Lung (tissue), 12 donors: ENCODE results near the gene SAP30BP. TPM values are rescaled to one million over a fixed set of nuclear protein-coding genes. Genes with fewer than 3 reads are reported as not detected.

Experiments
- ATAC-seq: fragments of 200-7000 bp; cut with Tn5 transposase; one replicate; pipeline ENCODE4 v1.9.1; 2020; ENCODE audit warnings: moderate number of reproducible peaks; ENCODE audit not compliant: insufficient read depth, low FRiP score
- DNase-seq, 3 donors: peaks; one replicate each; pipeline ENCODE4 v3.0.0-alpha.2; 2013 to 2017
- H3K27ac ChIP-seq, 2 donors: one replicate each; pipeline ENCODE4 v1.5.1; 2013; ENCODE audit warnings: mild to moderate bottlenecking in 2 of 2, moderate library complexity in 2 of 2, control low read depth in 1 of 2, inconsistent platforms in 1 of 2, low read depth in 1 of 2, low read length in 1 of 2
- H3K27me3 ChIP-seq, 3 donors: one replicate each; pipeline ENCODE4 v1.5.1; 2013; ENCODE audit warnings: low read length in 2 of 3; ENCODE audit not compliant: control insufficient read depth in 3 of 3, insufficient read depth in 3 of 3
- H3K36me3 ChIP-seq, 4 donors: one replicate each; pipeline ENCODE4 v1.5.1; 2013; ENCODE audit warnings: low read length in 4 of 4, mild to moderate bottlenecking in 1 of 4, moderate library complexity in 1 of 4; ENCODE audit not compliant: control insufficient read depth in 4 of 4, insufficient read depth in 4 of 4
- H3K4me1 ChIP-seq, 5 donors: one replicate each; pipeline ENCODE4 v1.5.1; 2013; ENCODE audit warnings: low read length in 5 of 5, mild to moderate bottlenecking in 2 of 5, moderate library complexity in 1 of 5; ENCODE audit not compliant: control insufficient read depth in 5 of 5, insufficient read depth in 5 of 5
- H3K4me3 ChIP-seq: one replicate; pipeline ENCODE4 v1.5.1; 2013; ENCODE audit warnings: mild to moderate bottlenecking, control low read depth, moderate library complexity
- H3K9ac ChIP-seq, 2 donors: one replicate each; pipeline ENCODE4 v1.5.1; 2013; ENCODE audit warnings: low read length in 2 of 2, control low read depth in 1 of 2; ENCODE audit not compliant: insufficient read depth in 1 of 2
- H3K9me3 ChIP-seq, 4 donors: one replicate each; pipeline ENCODE4 v1.5.1; 2013; ENCODE audit warnings: low read length in 3 of 4, mild to moderate bottlenecking in 1 of 4, moderate library complexity in 1 of 4; ENCODE audit not compliant: control insufficient read depth in 4 of 4, insufficient read depth in 3 of 4
- WGBS, 2 donors: extraction: QIAGEN DNeasy Blood & Tissue Kit; methylation state at CpG; one replicate each; pipeline ENCODE4 v1.1.7; 2013; 5-methylcytosine and 5-hydroxymethylcytosine counted together
- polyA plus RNA-seq, 2 donors: library from polyadenylated mRNA; stranded (reverse); fragments of 200-250 nt; gene quantifications; one replicate each; pipeline ENCODE4 v1.2.1, GENCODE V29; 2013
- total RNA-seq, 2 donors: library from RNA; depleted of rRNA in 1 of 2; stranded (reverse); fragments of >200 nt in 1 of 2; gene quantifications; one replicate each; pipeline ENCODE4 v1.2.1, GENCODE V29; 2014 to 2021
- TF ChIP-seq, protein P1 (sequence below): IDR thresholded peaks from 2 replicates; pipeline ENCODE4 v1.5.1; 2012; ENCODE audit warnings: mild to moderate bottlenecking; ENCODE audit errors: control extremely low read depth, extremely low read depth
- donor health status: control.
- donor health status: control.
- donor health status: Bipolar disorder and iron deficiency.
- donor health status: healthy.
- donor health status: DM: yes; HTN: yes; CAD: no.

The SAP30BP gene
- total and polyA plus RNA-seq, 4 donors: 46.5 to 82.9 (median 77.3) TPM

- H3K9me3 ChIP-seq: no peaks in the 10 kb centered on the region
- TF ChIP-seq, protein P1, sequence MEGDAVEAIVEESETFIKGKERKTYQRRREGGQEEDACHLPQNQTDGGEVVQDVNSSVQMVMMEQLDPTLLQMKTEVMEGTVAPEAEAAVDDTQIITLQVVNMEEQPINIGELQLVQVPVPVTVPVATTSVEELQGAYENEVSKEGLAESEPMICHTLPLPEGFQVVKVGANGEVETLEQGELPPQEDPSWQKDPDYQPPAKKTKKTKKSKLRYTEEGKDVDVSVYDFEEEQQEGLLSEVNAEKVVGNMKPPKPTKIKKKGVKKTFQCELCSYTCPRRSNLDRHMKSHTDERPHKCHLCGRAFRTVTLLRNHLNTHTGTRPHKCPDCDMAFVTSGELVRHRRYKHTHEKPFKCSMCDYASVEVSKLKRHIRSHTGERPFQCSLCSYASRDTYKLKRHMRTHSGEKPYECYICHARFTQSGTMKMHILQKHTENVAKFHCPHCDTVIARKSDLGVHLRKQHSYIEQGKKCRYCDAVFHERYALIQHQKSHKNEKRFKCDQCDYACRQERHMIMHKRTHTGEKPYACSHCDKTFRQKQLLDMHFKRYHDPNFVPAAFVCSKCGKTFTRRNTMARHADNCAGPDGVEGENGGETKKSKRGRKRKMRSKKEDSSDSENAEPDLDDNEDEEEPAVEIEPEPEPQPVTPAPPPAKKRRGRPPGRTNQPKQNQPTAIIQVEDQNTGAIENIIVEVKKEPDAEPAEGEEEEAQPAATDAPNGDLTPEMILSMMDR: no peak
- no peak overlapping the region for H3K9ac ChIP-seq
- peaks cover 0 to 12% (median 4%) of the 10 kb centered on the region in 3 donors for H3K27me3 ChIP-seq
- H3K36me3 ChIP-seq: no peaks in the 10 kb centered on the region
- 17 to 43% methylated on average over 25 to 33 of the region's 33 CpGs for WGBS, 2 donors
- ATAC-seq (no peak), DNase-seq (no peak)
- H3K27ac ChIP-seq: peak overlapping the region in 1 of 2 donors; percentile 82
- H3K4me1 ChIP-seq: peaks cover 0 to 15% (median 0%) of the 10 kb centered on the region in 5 donors
- peak overlapping the region; percentile 33 for H3K4me3 ChIP-seq
Observed at GRCh38 chr17:75721463-75722011, 54.4 kb downstream of the SAP30BP start.

DNA sequence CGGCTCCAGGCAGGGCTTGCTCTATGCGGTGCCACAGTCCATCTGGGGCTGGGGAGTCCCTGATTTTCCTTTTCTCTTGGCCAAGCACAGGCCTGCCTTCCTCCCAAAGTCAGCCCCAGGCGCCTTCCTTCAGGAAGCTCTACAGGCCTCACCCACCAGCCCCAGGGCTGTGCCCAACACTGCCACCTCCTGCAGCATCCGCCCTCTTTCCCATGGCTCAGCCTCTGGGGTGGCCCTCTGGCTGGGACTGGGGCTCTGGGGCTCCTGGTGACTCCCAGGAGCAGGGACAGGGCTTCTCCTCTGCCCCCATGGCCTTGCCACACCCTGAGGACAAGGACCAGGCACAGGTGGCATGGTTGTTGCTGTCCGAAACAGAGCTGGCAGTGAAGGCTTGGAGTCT lies 54.9 kb downstream of the SAP30BP start:
- Histone ChIP-seq H3K9ac (no peak overlapping the region), H3K27me3 (peaks cover 0 to 12% (median 4%) of the 10 kb centered on the region in 3 donors), H3K4me1 (peaks cover 0 to 15% (median 0%) of the 10 kb centered on the region in 5 donors), H3K4me3 (no peak overlapping the region), H3K9me3 (no peaks in the 10 kb centered on the region), H3K36me3 (no peaks in the 10 kb centered on the region), H3K27ac (peak overlapping the region in 1 of 2 donors; percentile 82)
- DNase-seq (no peak), ATAC-seq (no peak)
- WGBS, 2 donors: 72 to 90% methylated on average over 5 of the region's 5 CpGs
- TF ChIP-seq, protein P1: no peak

DNA sequence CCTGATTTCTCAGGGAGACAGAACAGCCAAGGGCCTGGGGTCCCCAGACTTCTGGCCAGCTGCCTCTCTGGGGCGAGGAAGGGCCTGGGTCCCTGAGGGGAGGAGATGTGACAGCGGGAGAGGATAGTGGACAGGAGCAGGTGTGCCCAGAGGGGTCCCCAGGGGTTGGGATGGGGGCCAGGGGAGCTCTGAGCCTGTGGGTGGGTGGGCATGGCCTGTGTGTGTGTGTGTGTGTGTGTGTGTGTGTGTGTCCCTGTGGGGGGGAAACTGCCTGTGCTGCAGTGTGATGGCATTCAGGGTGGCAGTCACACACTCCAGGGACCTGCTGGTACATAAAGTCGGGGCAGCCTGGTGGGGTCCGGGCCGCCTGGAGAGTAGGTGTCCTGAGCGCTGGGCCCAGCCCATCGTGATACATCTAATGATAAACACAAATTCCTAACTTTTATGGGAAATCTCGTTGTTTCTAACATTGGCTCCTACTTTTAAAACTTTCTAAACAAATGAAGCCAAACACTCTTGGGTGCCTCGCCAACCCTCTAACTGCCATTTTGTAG lies 55.5 kb downstream of the SAP30BP start:
- H3K4me3 ChIP-seq: no peak overlapping the region
- H3K4me1 ChIP-seq: peaks cover 0 to 15% (median 0%) of the 10 kb centered on the region in 5 donors
- WGBS, 2 donors: 88 to 94% methylated on average over 9 of the region's 9 CpGs
- DNase-seq (no peak), ATAC-seq (no peak)
- peaks cover 0 to 12% (median 4%) of the 10 kb centered on the region in 3 donors for H3K27me3 ChIP-seq
- H3K9me3 ChIP-seq: no peaks in the 10 kb centered on the region
- H3K9ac ChIP-seq: no peak overlapping the region
- no peaks in the 10 kb centered on the region for H3K36me3 ChIP-seq
- TF ChIP-seq, protein P1: no peak
- H3K27ac ChIP-seq: peak overlapping the region in 1 of 2 donors; percentile 82
